ENCODE data around the gene LCE5A.
A peak's percentile ranks its signal among the peaks of the same experiment; 100 is the strongest.

LCE5A gene

GRCh38 chr1:152510503-152510902, at the start of gene LCE5A:
Gene LCE5A (plus strand): TSS chr1:152510803. CDS start chr1:152511535, 732 bp downstream.
- DNase-seq = no peak

- DNase-seq = peak; percentile 90
Observed at GRCh38 chr1:152461544-152461943, 49.1 kb upstream of the LCE5A start.

- DNase-seq = no peak
Observed at GRCh38 chr1:152462636-152463035, 48.0 kb upstream of the LCE5A start.

- DNase-seq = no peak
Observed at GRCh38 chr1:152466217-152466616, 44.4 kb upstream of the LCE5A start.

GRCh38 chr1:152473887-152474537, 36.6 kb upstream of the LCE5A start:
- DNase-seq = peak; percentile 71

GRCh38 chr1:152479792-152480595, 30.6 kb upstream of the LCE5A start:
- DNase-seq = peak; percentile 90

- no peak for DNase-seq
Observed at GRCh38 chr1:152481869-152482664, 28.5 kb upstream of the LCE5A start.

- DNase-seq = peak; percentile 55
Observed at GRCh38 chr1:152486400-152487006, 24.1 kb upstream of the LCE5A start.

- DNase-seq = no peak
Observed at GRCh38 chr1:152487871-152488270, 22.7 kb upstream of the LCE5A start.

- DNase-seq = peak; percentile 49
Observed at GRCh38 chr1:152491537-152491936, 19.1 kb upstream of the LCE5A start.

GRCh38 chr1:152495066-152495675, 15.4 kb upstream of the LCE5A start:
- DNase-seq = peak; percentile 64

GRCh38 chr1:152497273-152497672, 13.3 kb upstream of the LCE5A start:
- peak; percentile 30 for DNase-seq

GRCh38 chr1:152501704-152502103, 8.9 kb upstream of the LCE5A start:
- no peak for DNase-seq

GRCh38 chr1:152502496-152503180, 8.0 kb upstream of the LCE5A start:
- no peak for DNase-seq

GRCh38 chr1:152505083-152505482, 5.5 kb upstream of the LCE5A start:
- DNase-seq = no peak

- DNase-seq = no peak
Observed at GRCh38 chr1:152506899-152507498, 3.6 kb upstream of the LCE5A start.

- no peak for DNase-seq
Observed at GRCh38 chr1:152511596-152511995, 993 bp downstream of the LCE5A start.

GRCh38 chr1:152513081-152513480, 2.5 kb downstream of the LCE5A start:
- no peak for DNase-seq

GRCh38 chr1:152514715-152515433, 4.3 kb downstream of the LCE5A start:
- DNase-seq = no peak

- no peak for DNase-seq
Observed at GRCh38 chr1:152515434-152515783, 4.8 kb downstream of the LCE5A start.

- no peak for DNase-seq
Observed at GRCh38 chr1:152516082-152516481, 5.5 kb downstream of the LCE5A start.
